ENCODE measurements around the gene AAK1.
"Not testable (repeated sequence)": the region's sequence is repeated elsewhere in the genome, so short reads cannot be mapped to it uniquely, and the experiment has no call there.

DNA sequence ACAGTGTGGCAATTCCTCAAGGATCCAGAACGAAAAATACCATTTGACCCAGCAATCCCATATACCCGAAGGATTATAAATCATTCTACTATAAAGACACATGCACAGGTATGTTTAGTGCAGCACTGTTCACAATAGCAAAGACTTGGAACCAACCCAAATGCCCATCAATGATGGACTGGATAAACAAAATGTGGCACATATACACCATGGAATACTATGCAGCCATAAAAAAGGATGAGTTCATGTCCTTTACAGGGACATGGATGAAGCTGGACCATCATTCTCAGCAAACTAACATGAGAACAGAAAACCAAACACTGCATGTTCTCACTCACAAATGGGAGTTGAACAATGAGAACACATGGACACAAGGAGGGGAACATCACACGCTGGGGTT lies 29.6 kb upstream of the AAK1 start:
- TF ChIP-seq, protein P1, sequence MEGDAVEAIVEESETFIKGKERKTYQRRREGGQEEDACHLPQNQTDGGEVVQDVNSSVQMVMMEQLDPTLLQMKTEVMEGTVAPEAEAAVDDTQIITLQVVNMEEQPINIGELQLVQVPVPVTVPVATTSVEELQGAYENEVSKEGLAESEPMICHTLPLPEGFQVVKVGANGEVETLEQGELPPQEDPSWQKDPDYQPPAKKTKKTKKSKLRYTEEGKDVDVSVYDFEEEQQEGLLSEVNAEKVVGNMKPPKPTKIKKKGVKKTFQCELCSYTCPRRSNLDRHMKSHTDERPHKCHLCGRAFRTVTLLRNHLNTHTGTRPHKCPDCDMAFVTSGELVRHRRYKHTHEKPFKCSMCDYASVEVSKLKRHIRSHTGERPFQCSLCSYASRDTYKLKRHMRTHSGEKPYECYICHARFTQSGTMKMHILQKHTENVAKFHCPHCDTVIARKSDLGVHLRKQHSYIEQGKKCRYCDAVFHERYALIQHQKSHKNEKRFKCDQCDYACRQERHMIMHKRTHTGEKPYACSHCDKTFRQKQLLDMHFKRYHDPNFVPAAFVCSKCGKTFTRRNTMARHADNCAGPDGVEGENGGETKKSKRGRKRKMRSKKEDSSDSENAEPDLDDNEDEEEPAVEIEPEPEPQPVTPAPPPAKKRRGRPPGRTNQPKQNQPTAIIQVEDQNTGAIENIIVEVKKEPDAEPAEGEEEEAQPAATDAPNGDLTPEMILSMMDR (IDR thresholded peaks at IDR 0.05; ENCODE audit: low read depth, low read length, poor library complexity, severe bottlenecking), result not testable (repeated sequence)
- TF ChIP-seq EZH2phosphoT487 (IDR thresholded peaks at IDR 0.05; ENCODE audit: borderline replicate concordance, low read length), result not testable (repeated sequence)

Measured in DOHH2 (cell line).